H1 (cell line): ENCODE results near the gene FTL. TPM values are rescaled to one million over a fixed set of nuclear protein-coding genes. Genes with fewer than 3 reads are reported as not detected.

Experiments used
- CTCF ChIA-PET: fragments of 300-600 bp; sonication (Branson Sonifier 250); formaldehyde crosslinking; loops from one replicate; lab custom pipeline; 2021; ENCODE audit not compliant: partially characterized antibody; lab: Charles Lee
- POLR2A ChIA-PET: fragments of 300-600 bp; sonication (Branson Sonifier 250); formaldehyde crosslinking; loops from one replicate; lab custom pipeline; 2021; ENCODE audit warnings: inconsistent platforms; ENCODE audit not compliant: partially characterized antibody; lab: Charles Lee
- DNase-seq, 2 experiments: peaks; one replicate each; pipeline versions ENCODE4 v3.0.0 to v3.0.0-alpha.2; 2010 to 2022; ENCODE audit warnings: low spot score in 2 of 2, low read depth in 1 of 2, mixed read lengths in 1 of 2
- FAIRE-seq: peaks from 2 replicates; lab custom pipeline; 2011; peaks lifted over from hg19 to GRCh38; lab: Jason Lieb, UNC
- H2AFZ ChIP-seq: 2 replicates; pipeline ENCODE4 v1.8.1; 2012; ENCODE audit warnings: low read length, inconsistent platforms
- H2AK5ac ChIP-seq: 2 replicates; pipeline ENCODE4 v1.6.1; 2013; ENCODE audit warnings: low read depth, low read length
- H2BK120ac ChIP-seq: replicated peaks from 2 replicates; pipeline ENCODE3; 2013; ENCODE audit warnings: low read depth, low read length, inconsistent platforms
- H2BK12ac ChIP-seq: 2 replicates; pipeline ENCODE4 v1.6.1; 2013; ENCODE audit warnings: low read depth, low read length
- H2BK15ac ChIP-seq: 2 replicates; pipeline ENCODE4 v1.6.1; 2013; ENCODE audit warnings: low read length
- H2BK20ac ChIP-seq: 2 replicates; pipeline ENCODE4 v1.6.1; 2013; ENCODE audit warnings: low read length
- H2BK5ac ChIP-seq: 2 replicates; pipeline ENCODE4 v1.6.1; 2013; ENCODE audit warnings: low read depth, low read length
- H3K14ac ChIP-seq: 2 replicates; pipeline ENCODE4 v1.6.1; 2013; ENCODE audit warnings: inconsistent platforms; ENCODE audit not compliant: insufficient read length
- H3K18ac ChIP-seq: 2 replicates; pipeline ENCODE4 v1.6.1; 2013; ENCODE audit warnings: low read length; ENCODE audit errors: extremely low read depth
- H3K23ac ChIP-seq: 2 replicates; pipeline ENCODE4 v1.6.1; 2013; ENCODE audit warnings: inconsistent platforms; ENCODE audit not compliant: insufficient read length
- H3K23me2 ChIP-seq: 2 replicates; pipeline ENCODE4 v1.6.1; 2013; ENCODE audit warnings: low read depth, low read length
- H3K27ac ChIP-seq: 2 replicates; pipeline ENCODE4 v1.6.1; 2011; ENCODE audit warnings: low read depth, low read length, inconsistent platforms
- H3K27me3 ChIP-seq, 4 experiments: replicated peaks in 1 of 4; 1 replicate in 1 of 4; 2 replicates in 3 of 4; pipeline versions ENCODE4 v1.6.1 to v1.8.1; 2011 to 2013; ENCODE audit warnings: low read length in 3 of 4, mild to moderate bottlenecking in 3 of 4, inconsistent platforms in 2 of 4, mixed read lengths in 2 of 4, moderate library complexity in 1 of 4; ENCODE audit not compliant: control insufficient read depth in 3 of 4, insufficient read depth in 3 of 4; ENCODE audit errors: extremely low read depth in 1 of 4
- H3K36me3 ChIP-seq, 4 experiments: 2 replicates each; pipeline versions ENCODE4 v1.6.1 to v1.8.1; 2011 to 2013; ENCODE audit warnings: mild to moderate bottlenecking in 4 of 4, low read length in 3 of 4, moderate library complexity in 2 of 4, control low read depth in 1 of 4, inconsistent platforms in 1 of 4; ENCODE audit not compliant: insufficient read depth in 4 of 4, control insufficient read depth in 2 of 4
- H3K4ac ChIP-seq: replicated peaks from 2 replicates; pipeline ENCODE3; 2013; ENCODE audit warnings: low read length, low read depth, mixed read lengths, inconsistent platforms; ENCODE audit not compliant: insufficient read length
- H3K4me1 ChIP-seq, 4 experiments: replicated peaks in 1 of 4; 1 replicate in 1 of 4; 2 replicates in 3 of 4; pipeline versions ENCODE4 v1.6.1 to v1.8.1; 2011 to 2013; ENCODE audit warnings: low read length in 3 of 4, inconsistent platforms in 2 of 4, mixed read lengths in 1 of 4; ENCODE audit not compliant: insufficient read depth in 4 of 4, control insufficient read depth in 3 of 4
- H3K4me2 ChIP-seq, 2 experiments: 2 replicates each; pipeline versions ENCODE4 v1.6.1 to v1.8.1; 2011 to 2013; ENCODE audit warnings: low read depth in 2 of 2, low read length in 2 of 2, control low read depth in 1 of 2, inconsistent platforms in 1 of 2, mild to moderate bottlenecking in 1 of 2; ENCODE audit not compliant: insufficient read depth in 1 of 2
- H3K4me3 ChIP-seq, 4 experiments: fragments of 200-600, 300-600 bp in 1 of 4; sonication (generic), shearing (Covaris generic), sonication (Bioruptor Twin) in 1 of 4; 2 replicates each; pipeline versions ENCODE4 v1.5.1 to v1.8.1; 2011 to 2016; ENCODE audit warnings: low read length in 4 of 4, low read depth in 3 of 4, control low read depth in 2 of 4, inconsistent platforms in 2 of 4, mild to moderate bottlenecking in 2 of 4, mixed read lengths in 1 of 4, moderate library complexity in 1 of 4; ENCODE audit not compliant: insufficient read depth in 2 of 4; ENCODE audit errors: extremely low read depth in 1 of 4
- H3K56ac ChIP-seq: replicated peaks from 2 replicates; pipeline ENCODE3; 2013; ENCODE audit warnings: low read depth, mild to moderate bottlenecking, mixed read lengths, low read length, inconsistent platforms; ENCODE audit not compliant: insufficient read length
- H3K79me1 ChIP-seq: 2 replicates; pipeline ENCODE4 v1.6.1; 2013; ENCODE audit warnings: low read depth, low read length, control low read depth
- H3K79me2 ChIP-seq, 2 experiments: 2 replicates each; pipeline versions ENCODE4 v1.6.1 to v1.8.1; 2012 to 2013; ENCODE audit warnings: low read length in 2 of 2, mild to moderate bottlenecking in 2 of 2, inconsistent platforms in 1 of 2; ENCODE audit not compliant: insufficient read depth in 2 of 2, control insufficient read depth in 1 of 2
- H3K9ac ChIP-seq, 4 experiments: replicated peaks in 1 of 4; 1 replicate in 1 of 4; 2 replicates in 3 of 4; pipeline versions ENCODE4 v1.6.1 to v1.8.1; 2011 to 2013; ENCODE audit warnings: low read depth in 3 of 4, low read length in 3 of 4, control low read depth in 2 of 4, mild to moderate bottlenecking in 2 of 4, moderate library complexity in 2 of 4, inconsistent platforms in 1 of 4; ENCODE audit errors: extremely low read depth in 1 of 4
- H3K9me3 ChIP-seq, 2 experiments: 2 replicates each; pipeline versions ENCODE4 v1.6.1 to v1.8.1; 2012 to 2013; ENCODE audit warnings: mild to moderate bottlenecking in 2 of 2, moderate library complexity in 2 of 2, control low read depth in 1 of 2, inconsistent platforms in 1 of 2, low read depth in 1 of 2, low read length in 1 of 2, mixed read lengths in 1 of 2; ENCODE audit not compliant: insufficient read depth in 2 of 2
- H4K20me1 ChIP-seq, 2 experiments: replicated peaks in 1 of 2; 2 replicates each; pipeline versions ENCODE3 to v1.8.1; 2011 to 2013; ENCODE audit warnings: inconsistent platforms in 2 of 2, low read length in 2 of 2, mild to moderate bottlenecking in 1 of 2; ENCODE audit not compliant: insufficient read depth in 2 of 2, control insufficient read depth in 1 of 2
- H4K5ac ChIP-seq: 2 replicates; pipeline ENCODE4 v1.6.1; 2013; ENCODE audit warnings: low read length, low read depth, mixed read lengths, inconsistent platforms; ENCODE audit not compliant: insufficient read length
- H4K8ac ChIP-seq: 2 replicates; pipeline ENCODE4 v1.8.0; 2013; ENCODE audit warnings: mild to moderate bottlenecking, moderate library complexity, low read length, inconsistent platforms; ENCODE audit not compliant: insufficient read depth; ENCODE audit errors: extremely low read depth
- H4K91ac ChIP-seq: replicated peaks from 2 replicates; pipeline ENCODE3; 2013; ENCODE audit warnings: low read length, mixed read lengths, inconsistent platforms; ENCODE audit not compliant: insufficient read length
- CBX8 ChIP-seq: fragments of 300-800, 300-1000 bp; sonication (generic); IDR thresholded peaks from 2 replicates; pipeline ENCODE4 v1.7.1; 2016; ENCODE audit warnings: low read depth, low read length, borderline replicate concordance
- CEBPB ChIP-seq: IDR thresholded peaks from 2 replicates; pipeline ENCODE4 v1.6.1; 2012; ENCODE audit warnings: low read depth, low read length
- CHD2 ChIP-seq: IDR thresholded peaks from 2 replicates; pipeline ENCODE4 v1.6.1; 2012; ENCODE audit warnings: low read length, improper control_type of control experiment
- CREB1 ChIP-seq: IDR thresholded peaks from 2 replicates; pipeline ENCODE4 v1.6.1; 2012; ENCODE audit warnings: inconsistent platforms
- HDAC6 ChIP-seq: IDR thresholded peaks from one replicate; pipeline ENCODE4 v1.7.1; 2012; ENCODE audit warnings: low read depth, mild to moderate bottlenecking, inconsistent platforms, low read length, moderate library complexity
- KDM4A ChIP-seq: IDR thresholded peaks from one replicate; pipeline ENCODE4 v1.7.1; 2012; ENCODE audit warnings: low read depth, mild to moderate bottlenecking, moderate library complexity, low read length, inconsistent platforms; ENCODE audit not compliant: severe bottlenecking
- NANOG ChIP-seq: IDR thresholded peaks from 2 replicates; pipeline ENCODE4 v1.6.1; 2011; ENCODE audit warnings: low read length, low read depth, mild to moderate bottlenecking, inconsistent platforms; ENCODE audit not compliant: insufficient read depth, poor library complexity, severe bottlenecking
- RAD21 ChIP-seq, 2 experiments: IDR thresholded peaks in 1 of 2; conservative IDR thresholded peaks in 1 of 2; 2 replicates each; pipeline ENCODE4 v1.6.1; 2011; ENCODE audit warnings: low read depth in 2 of 2, low read length in 2 of 2, improper control_type of control experiment in 1 of 2, inconsistent platforms in 1 of 2, mild to moderate bottlenecking in 1 of 2, moderate library complexity in 1 of 2
- SIRT6 ChIP-seq: IDR thresholded peaks from one replicate; pipeline ENCODE4 v1.7.1; 2012; ENCODE audit warnings: low read length, inconsistent platforms
- TEAD4 ChIP-seq: IDR thresholded peaks from 2 replicates; pipeline ENCODE4 v1.6.1; 2012; ENCODE audit warnings: low read depth, low read length, inconsistent platforms, mixed read lengths
- WGBS, 2 experiments: shearing (Covaris generic) in 1 of 2; methylation state at CpG; one replicate each; pipeline versions ENCODE4 v1.1.6 to v1.1.7; 2013 to 2015; ENCODE audit warnings: low lambda C conversion rate in 2 of 2, mixed read lengths in 2 of 2, inconsistent platforms in 1 of 2, low coverage in 1 of 2, missing lambda C conversion rate in 1 of 2; ENCODE audit not compliant: insufficient replicate concordance in 2 of 2, insufficient coverage in 1 of 2, insufficient read length in 1 of 2; ENCODE audit errors: extremely low coverage in 1 of 2, missing lambda C conversion rate in 1 of 2; 5-methylcytosine and 5-hydroxymethylcytosine counted together
- polyA plus RNA-seq, 7 experiments: library from polyadenylated mRNA; depleted of rRNA in 3 of 7; stranded (reverse) in 5 of 7; unstranded in 2 of 7; fragments of >200 nt in 5 of 7; fragments of 200-250 nt in 2 of 7; gene quantifications; 1 replicate in 5 of 7; 2 replicates in 1 of 7; 4 replicates in 1 of 7; pipeline versions ENCODE4 v1.2.1 to v1.2.3, GENCODE V29; 2011 to 2013; ENCODE audit warnings: missing spikeins in 2 of 7, mixed read lengths in 2 of 7
- total RNA-seq: library from RNA; stranded (reverse); fragmentation: NEBNext Ultra II Directional; extraction: Animal tissue kit (Norgen Biotek cat#: 25700); gene quantifications from 2 replicates; pipeline ENCODE4 v1.2.1, GENCODE V29; 2021
- TF ChIP-seq, protein P1 (sequence below), 3 experiments: IDR thresholded peaks; 1 replicate in 2 of 3; 2 replicates in 1 of 3; pipeline versions ENCODE4 v1.5.1 to v1.6.1; 2011; ENCODE audit warnings: low read length in 3 of 3, mild to moderate bottlenecking in 3 of 3, inconsistent platforms in 2 of 3, low read depth in 1 of 3, moderate library complexity in 1 of 3; ENCODE audit not compliant: insufficient read depth in 1 of 3; ENCODE audit errors: control extremely low read depth in 1 of 3

The FTL gene
- total and polyA plus RNA-seq, 2 of the 8 experiments (the other 6 are each of a cell fraction or from before 2014, with no cell fraction given): 1,751 to 2,427 TPM

- no peak overlapping the region for H4K91ac ChIP-seq
- 94% methylated on average over 15 of the region's 15 CpGs; no CpG with 5 or more reads in 1 of the 2 experiments for WGBS, 2 experiments
- ChIA-PET POLR2A (no interaction called here), CTCF (interaction anchor here (0.6 to 1.0 kb wide), 3 partner anchors 10 to 76 kb away, joined by 3 to 5 read pairs (median 4); no protein-coding TSS in a partner anchor)
- no peak overlapping the region for H3K56ac ChIP-seq
- no peak overlapping the region for H2BK12ac ChIP-seq
- no peak overlapping the region for H3K9ac ChIP-seq
- H3K36me3 ChIP-seq: peaks cover 13 to 47% (median 31%) of the 10 kb centered on the region in 4 experiments
- H3K27me3 ChIP-seq: no peaks in the 10 kb centered on the region
- peaks cover 2% of the 10 kb centered on the region; the same call in 1 of the 2 replicates for H3K79me1 ChIP-seq
- no peak overlapping the region for H3K27ac ChIP-seq
- H3K4me3 ChIP-seq: no peak overlapping the region
- H2AK5ac ChIP-seq: no peak overlapping the region
- H4K5ac ChIP-seq: no peak overlapping the region
- no peak overlapping the region for H2BK5ac ChIP-seq
- H3K23me2 ChIP-seq: no peaks in the 10 kb centered on the region
- H4K20me1 ChIP-seq: peaks cover 2 to 12% of the 10 kb centered on the region in 2 experiments
- FAIRE-seq (no peak), DNase-seq (no peak)
- peaks cover 0 to 6% (median 2%) of the 10 kb centered on the region in 4 experiments; a peak in 2 of 7 replicates for H3K4me1 ChIP-seq
- H3K23ac ChIP-seq: no peak overlapping the region
- H3K9me3 ChIP-seq: no peaks in the 10 kb centered on the region
- no peak overlapping the region for H2BK20ac ChIP-seq
- no peak overlapping the region for H3K4me2 ChIP-seq
- H3K79me2 ChIP-seq: no peaks in the 10 kb centered on the region
- no peak overlapping the region for H2BK15ac ChIP-seq
- H3K18ac ChIP-seq: no peak overlapping the region
- H3K14ac ChIP-seq: no peak overlapping the region
- H4K8ac ChIP-seq: no peak overlapping the region
- H3K4ac ChIP-seq: no peak overlapping the region
- H2BK120ac ChIP-seq: no peak overlapping the region
- no peak overlapping the region for H2AFZ ChIP-seq
- TF ChIP-seq, protein P1, sequence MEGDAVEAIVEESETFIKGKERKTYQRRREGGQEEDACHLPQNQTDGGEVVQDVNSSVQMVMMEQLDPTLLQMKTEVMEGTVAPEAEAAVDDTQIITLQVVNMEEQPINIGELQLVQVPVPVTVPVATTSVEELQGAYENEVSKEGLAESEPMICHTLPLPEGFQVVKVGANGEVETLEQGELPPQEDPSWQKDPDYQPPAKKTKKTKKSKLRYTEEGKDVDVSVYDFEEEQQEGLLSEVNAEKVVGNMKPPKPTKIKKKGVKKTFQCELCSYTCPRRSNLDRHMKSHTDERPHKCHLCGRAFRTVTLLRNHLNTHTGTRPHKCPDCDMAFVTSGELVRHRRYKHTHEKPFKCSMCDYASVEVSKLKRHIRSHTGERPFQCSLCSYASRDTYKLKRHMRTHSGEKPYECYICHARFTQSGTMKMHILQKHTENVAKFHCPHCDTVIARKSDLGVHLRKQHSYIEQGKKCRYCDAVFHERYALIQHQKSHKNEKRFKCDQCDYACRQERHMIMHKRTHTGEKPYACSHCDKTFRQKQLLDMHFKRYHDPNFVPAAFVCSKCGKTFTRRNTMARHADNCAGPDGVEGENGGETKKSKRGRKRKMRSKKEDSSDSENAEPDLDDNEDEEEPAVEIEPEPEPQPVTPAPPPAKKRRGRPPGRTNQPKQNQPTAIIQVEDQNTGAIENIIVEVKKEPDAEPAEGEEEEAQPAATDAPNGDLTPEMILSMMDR (IDR thresholded peaks at IDR 0.05; ENCODE audit: control extremely low read depth in 1 of 3, insufficient read depth in 1 of 3, low read depth in 1 of 3, low read length in 3 of 3): no peak
- TF ChIP-seq KDM4A: no peak
- TF ChIP-seq CHD2: no peak
- no peak for TF ChIP-seq SIRT6
- no peak for TF ChIP-seq CREB1
- TF ChIP-seq HDAC6: no peak
- TF ChIP-seq CBX8: no peak
- no peak for TF ChIP-seq TEAD4
- no peak for TF ChIP-seq CEBPB
- TF ChIP-seq RAD21 (IDR thresholded peaks at IDR 0.05 in 1 of 2, conservative IDR thresholded peaks at IDR 0.05 in 1 of 2; ENCODE audit: low read depth in 2 of 2, low read length in 2 of 2): no peak
- TF ChIP-seq NANOG: no peak
These were observed 39.0 kb downstream of the FTL start for GRCh38 chr19:49004133-49004532.
